ENCODE data around the gene BAHCC1.

GRCh38 chr17:81389585-81389984, 5.7 kb upstream of the BAHCC1 start:
- TF ChIP-seq CTCF (IDR thresholded peaks at IDR 0.05; ENCODE audit: low read depth, low read length, poor library complexity, severe bottlenecking) = no peak
- TF ChIP-seq EZH2phosphoT487 (IDR thresholded peaks at IDR 0.05; ENCODE audit: borderline replicate concordance, low read length) = no peak
